ENCODE data around the gene NFKBIZ. TPM values are rescaled to one million over a fixed set of nuclear protein-coding genes. Genes with fewer than 3 reads are reported as not detected.

Gene NFKBIZ
- total and polyA plus RNA-seq, 9 of the 15 experiments (the other 6 are each of a cell fraction or from before 2014, with no cell fraction given): 1.2 to 13.7 (median 5.7) TPM

GRCh38 chr3:101803939-101804338, 45.4 kb upstream of the NFKBIZ start:
- no peak overlapping the region for H2AFZ ChIP-seq (ENCODE audit: low read depth, low read length)
- 64% methylated on average over 3 of the region's 3 CpGs for WGBS (ENCODE audit: insufficient coverage, low coverage, missing lambda C conversion rate)
- ChIA-PET CTCF (ENCODE audit: low intra/inter-chr PET ratio) (no interaction called here), POLR2A (no interaction called here)
- no peaks in the 10 kb centered on the region for H3K27me3 ChIP-seq (ENCODE audit: control insufficient read depth in 2 of 2, insufficient read depth in 2 of 2, low read length in 2 of 2)
- no peaks in the 10 kb centered on the region for H3K79me2 ChIP-seq (ENCODE audit: control insufficient read depth, insufficient read depth, low read length)
- no peak overlapping the region for H3K4me2 ChIP-seq (ENCODE audit: insufficient read depth, low read length)
- no peaks in the 10 kb centered on the region for H3K9me3 ChIP-seq (replicated peaks; ENCODE audit: control insufficient read depth, insufficient read depth, low read depth, low read length)
- DNase-seq (ENCODE audit: extremely low read depth in 1 of 4, low spot score in 3 of 4) (no peak), ATAC-seq (no peak), FAIRE-seq (no peak)
- H3K4me1 ChIP-seq (replicated peaks in 1 of 2; ENCODE audit: control insufficient read depth in 2 of 2, insufficient read depth in 2 of 2, low read length in 2 of 2): no peaks in the 10 kb centered on the region
- H4K20me1 ChIP-seq (replicated peaks; ENCODE audit: control insufficient read depth, insufficient read depth, low read length): no peaks in the 10 kb centered on the region
- in situ Hi-C loops (cut with MboI): loop anchor here (25.0 kb wide), 1 partner anchor 733 kb away; no protein-coding TSS in a partner anchor
- H3K9me1 ChIP-seq (ENCODE audit: control insufficient read depth, insufficient read depth, low read length): no peaks in the 10 kb centered on the region
- no peak overlapping the region for H3K9ac ChIP-seq (ENCODE audit: insufficient read depth in 1 of 2, low read depth in 2 of 2, low read length in 2 of 2)
- no peaks in the 10 kb centered on the region for H3K36me3 ChIP-seq (ENCODE audit: control insufficient read depth, insufficient read depth, low read length)
- BruUV-seq (replicated peaks): no TSS peak
- intact Hi-C loops (cut with micrococcal nuclease): loop anchor here (2.0 kb wide), 1 partner anchor 109 kb away; no protein-coding TSS in a partner anchor
- no peak overlapping the region for H3K4me3 ChIP-seq
- TF ChIP-seq EZH2 (IDR thresholded peaks at IDR 0.05; ENCODE audit: borderline replicate concordance, low read depth, low read length) (no peak), ZBTB49 (CRISPR knock-in tag; IDR thresholded peaks at IDR 0.05; ENCODE audit: borderline replicate concordance) (no peak), ZNF561 (CRISPR knock-in tag; conservative IDR thresholded peaks at IDR 0.05) (no peak), CBX2 (IDR thresholded peaks at IDR 0.05; ENCODE audit: insufficient read depth, low read length, poor library complexity, severe bottlenecking) (no peak), NR2C1 (IDR thresholded peaks at IDR 0.05) (no peak), NR2C1 (tag; IDR thresholded peaks at IDR 0.05) (no peak), RAD51 (IDR thresholded peaks at IDR 0.05; ENCODE audit: borderline replicate concordance, low read depth) (no peak), ZNF280A (IDR thresholded peaks at IDR 0.05; ENCODE audit: low read depth, partially characterized antibody) (no peak), ZNF551 (CRISPR knock-in tag; IDR thresholded peaks at IDR 0.05) (no peak)
- TF ChIP-seq, protein P1, sequence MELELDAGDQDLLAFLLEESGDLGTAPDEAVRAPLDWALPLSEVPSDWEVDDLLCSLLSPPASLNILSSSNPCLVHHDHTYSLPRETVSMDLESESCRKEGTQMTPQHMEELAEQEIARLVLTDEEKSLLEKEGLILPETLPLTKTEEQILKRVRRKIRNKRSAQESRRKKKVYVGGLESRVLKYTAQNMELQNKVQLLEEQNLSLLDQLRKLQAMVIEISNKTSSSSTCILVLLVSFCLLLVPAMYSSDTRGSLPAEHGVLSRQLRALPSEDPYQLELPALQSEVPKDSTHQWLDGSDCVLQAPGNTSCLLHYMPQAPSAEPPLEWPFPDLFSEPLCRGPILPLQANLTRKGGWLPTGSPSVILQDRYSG (tag; conservative IDR thresholded peaks at IDR 0.05; ENCODE audit: low read depth): no peak
- TF ChIP-seq, protein P2, sequence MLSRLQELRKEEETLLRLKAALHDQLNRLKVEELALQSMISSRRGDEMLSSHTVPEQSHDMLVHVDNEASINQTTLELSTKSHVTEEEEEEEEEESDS (CRISPR knock-in tag; IDR thresholded peaks at IDR 0.05): no peak
- H3K27ac ChIP-seq (ENCODE audit: extremely low read depth, low read depth, low read length): no peak overlapping the region
